ENCODE results near the gene TAF5. TPM values are rescaled to one million over a fixed set of nuclear protein-coding genes. Genes with fewer than 3 reads are reported as not detected.
"Not testable (repeated sequence)": the region's sequence is repeated elsewhere in the genome, so short reads cannot be mapped to it uniquely, and the experiment has no call there.

TAF5 gene
- total RNA-seq, result 1 to 10 TPM; 5.7 to 7.4 TPM
- 25.9 to 34.6 reads per million in 2 donors for total RNA-seq

- peaks cover 7% of the 10 kb centered on the region for H3K4me1 Mint-ChIP-seq
- peak within 1 kb of the TSS; percentile 93 for H3K27ac Mint-ChIP-seq
- H3K36me3 Mint-ChIP-seq (ENCODE audit: low read depth), result peaks cover 2% of the 10 kb centered on the region
- H3K4me3 Mint-ChIP-seq, result peak within 1 kb of the TSS; percentile 98
- H3K27me3 Mint-ChIP-seq, result no peaks in the 10 kb centered on the region
- DNase-seq, result peak; percentile 75 to 80 (median 79)
- H3K9me3 ChIP-seq (ENCODE audit: control insufficient read depth, low read length, poor library complexity, severe bottlenecking), result no peaks in the 10 kb centered on the region
- ATAC-seq, result peak; percentile 73
These were observed at the start of gene TAF5 for GRCh38 chr10:103367782-103368518. TAF5 (plus strand) TSS chr10:103367976; CDS start chr10:103367990, 14 bp downstream.

GRCh38 chr10:103327906-103328305 lies 39.9 kb upstream of the TAF5 start:
- no peaks in the 10 kb centered on the region for H3K36me3 Mint-ChIP-seq (ENCODE audit: low read depth)
- H3K27me3 Mint-ChIP-seq, result no peaks in the 10 kb centered on the region
- no peak overlapping the region for H3K27ac Mint-ChIP-seq
- no peaks in the 10 kb centered on the region for H3K4me1 Mint-ChIP-seq
- no peak for ATAC-seq
- no peak overlapping the region for H3K4me3 Mint-ChIP-seq
- H3K9me3 ChIP-seq (ENCODE audit: control insufficient read depth, low read length, poor library complexity, severe bottlenecking), result no peaks in the 10 kb centered on the region
- no peak for DNase-seq

GRCh38 chr10:103333934-103334520 lies 33.7 kb upstream of the TAF5 start:
- Mint-ChIP-seq H3K4me3 (no peak overlapping the region), H3K27me3 (no peaks in the 10 kb centered on the region), H3K4me1 (no peaks in the 10 kb centered on the region), H3K36me3 (ENCODE audit: low read depth) (peaks cover 2% of the 10 kb centered on the region), H3K27ac (no peak overlapping the region)
- DNase-seq (no peak), ATAC-seq (no peak)
- H3K9me3 ChIP-seq (ENCODE audit: control insufficient read depth, low read length, poor library complexity, severe bottlenecking), result no peaks in the 10 kb centered on the region

DNA sequence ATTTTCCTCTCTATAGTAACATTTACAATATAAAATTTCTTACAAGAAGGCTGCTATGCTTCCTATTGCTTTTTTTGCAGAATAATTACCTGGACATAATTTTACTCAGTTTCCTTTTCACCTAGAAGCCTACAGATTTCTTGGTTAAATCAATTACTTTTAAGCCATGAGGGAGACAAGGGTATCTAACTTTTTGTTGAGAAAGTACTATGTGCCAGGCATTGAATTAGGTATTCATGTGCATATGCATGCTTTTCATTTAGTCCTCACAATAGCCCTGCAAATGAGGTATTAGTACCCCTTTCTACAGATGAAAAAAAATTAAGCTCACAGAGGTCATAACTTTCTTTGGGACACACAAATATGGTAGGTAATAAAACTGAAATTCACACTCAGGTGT lies 33.2 kb upstream of the TAF5 start:
- Mint-ChIP-seq H3K36me3 (ENCODE audit: low read depth) (peaks cover 2% of the 10 kb centered on the region), H3K4me1 (no peaks in the 10 kb centered on the region), H3K27ac (no peak overlapping the region), H3K4me3 (no peak overlapping the region), H3K27me3 (no peaks in the 10 kb centered on the region)
- H3K9me3 ChIP-seq (ENCODE audit: control insufficient read depth, low read length, poor library complexity, severe bottlenecking), result no peaks in the 10 kb centered on the region
- DNase-seq (no peak), ATAC-seq (no peak)

- no peaks in the 10 kb centered on the region for H3K27me3 Mint-ChIP-seq
- ATAC-seq (no peak), DNase-seq (no peak)
- peaks cover 2% of the 10 kb centered on the region for H3K36me3 Mint-ChIP-seq (ENCODE audit: low read depth)
- H3K4me3 Mint-ChIP-seq, result no peak overlapping the region
- H3K9me3 ChIP-seq (ENCODE audit: control insufficient read depth, low read length, poor library complexity, severe bottlenecking), result no peaks in the 10 kb centered on the region
- no peak overlapping the region for H3K27ac Mint-ChIP-seq
- no peaks in the 10 kb centered on the region for H3K4me1 Mint-ChIP-seq
These were observed 31.4 kb upstream of the TAF5 start for GRCh38 chr10:103336370-103336769.

DNA sequence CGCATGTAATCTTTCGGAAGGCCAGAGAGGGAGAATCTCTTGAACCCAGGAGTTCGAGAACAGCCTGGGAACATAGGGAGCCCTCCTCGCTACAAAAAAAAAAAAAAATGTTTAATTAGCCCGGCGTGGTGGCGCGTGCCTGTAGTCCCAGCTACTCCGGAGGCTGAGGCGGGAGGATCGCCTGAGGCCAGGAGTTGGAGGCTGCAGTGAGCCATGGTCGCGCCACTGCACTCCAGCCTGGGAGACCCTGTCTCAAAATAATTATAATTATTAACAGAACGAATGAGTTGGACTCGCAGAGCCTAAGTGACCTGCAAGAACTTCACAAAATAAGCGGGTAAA lies 17.6 kb upstream of the TAF5 start:
- Mint-ChIP-seq H3K36me3 (ENCODE audit: low read depth) (no peaks in the 10 kb centered on the region), H3K4me3 (peak overlapping the region; percentile 93), H3K4me1 (peaks cover 5% of the 10 kb centered on the region), H3K27ac (peak overlapping the region; percentile 65), H3K27me3 (no peaks in the 10 kb centered on the region)
- ATAC-seq (no peak), DNase-seq (no peak)
- H3K9me3 ChIP-seq (ENCODE audit: control insufficient read depth, low read length, poor library complexity, severe bottlenecking), result no peaks in the 10 kb centered on the region

GRCh38 chr10:103350517-103351260 lies 17.1 kb upstream of the TAF5 start, which contains the start of gene PCGF6:
PCGF6 (minus strand) TSS chr10:103351140; CDS start chr10:103351066, 74 bp downstream.
- ATAC-seq (peak; percentile 87), DNase-seq (peak; percentile 49 to 59 (median 52))
- no peaks in the 10 kb centered on the region for H3K27me3 Mint-ChIP-seq
- H3K4me1 Mint-ChIP-seq, result peaks cover 5% of the 10 kb centered on the region
- peak within 1 kb of the TSS; percentile 93 for H3K4me3 Mint-ChIP-seq
- H3K36me3 Mint-ChIP-seq (ENCODE audit: low read depth), result no peaks in the 10 kb centered on the region
- peak within 1 kb of the TSS; percentile 65 for H3K27ac Mint-ChIP-seq
- no peaks in the 10 kb centered on the region for H3K9me3 ChIP-seq (ENCODE audit: control insufficient read depth, low read length, poor library complexity, severe bottlenecking)

- no peaks in the 10 kb centered on the region for H3K27me3 Mint-ChIP-seq
- no peak overlapping the region for H3K4me3 Mint-ChIP-seq
- H3K27ac Mint-ChIP-seq, result no peak overlapping the region
- H3K36me3 Mint-ChIP-seq (ENCODE audit: low read depth), result no peaks in the 10 kb centered on the region
- DNase-seq, result no peak
- H3K9me3 ChIP-seq (ENCODE audit: control insufficient read depth, low read length, poor library complexity, severe bottlenecking), result no peaks in the 10 kb centered on the region
- no peak for ATAC-seq
- H3K4me1 Mint-ChIP-seq, result peaks cover 5% of the 10 kb centered on the region
These were observed 14.5 kb upstream of the TAF5 start for GRCh38 chr10:103353281-103353680.

DNA sequence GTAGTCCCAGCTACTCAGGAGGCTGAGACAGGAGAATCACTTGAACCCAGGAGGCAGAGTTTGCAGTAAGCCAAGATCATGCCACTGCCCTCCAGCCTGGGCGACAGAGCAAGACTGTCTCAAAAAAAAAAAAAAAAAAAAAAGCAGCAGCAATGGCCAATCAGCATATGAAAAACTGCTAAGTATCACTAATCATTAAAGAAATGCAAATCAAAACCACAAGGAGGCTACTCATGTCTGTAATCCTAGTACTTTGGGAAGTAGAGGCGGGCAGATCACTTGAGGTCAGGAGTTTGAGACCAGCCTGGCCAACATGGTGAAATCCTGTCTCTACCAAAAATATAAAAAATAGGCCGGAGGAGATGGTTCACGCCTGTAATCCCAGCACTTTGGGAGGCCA lies 13.2 kb upstream of the TAF5 start:
- not testable (repeated sequence) for H3K27me3 Mint-ChIP-seq, ATAC-seq

GRCh38 chr10:103355906-103356599 lies 11.7 kb upstream of the TAF5 start:
- H3K9me3 ChIP-seq (ENCODE audit: control insufficient read depth, low read length, poor library complexity, severe bottlenecking), result no peaks in the 10 kb centered on the region
- no peak for ATAC-seq
- H3K4me1 Mint-ChIP-seq, result no peaks in the 10 kb centered on the region
- no peaks in the 10 kb centered on the region for H3K27me3 Mint-ChIP-seq
- no peak overlapping the region for H3K4me3 Mint-ChIP-seq
- no peak for DNase-seq
- no peak overlapping the region for H3K27ac Mint-ChIP-seq
- no peaks in the 10 kb centered on the region for H3K36me3 Mint-ChIP-seq (ENCODE audit: low read depth)

More for the DNA sequence above, 13.2 kb upstream of the TAF5 start:
- not testable (repeated sequence) for H3K27ac Mint-ChIP-seq; DNase-seq; H3K4me1 Mint-ChIP-seq; H3K9me3 ChIP-seq (ENCODE audit: control insufficient read depth, low read length, poor library complexity, severe bottlenecking); H3K4me3 Mint-ChIP-seq; H3K36me3 Mint-ChIP-seq (ENCODE audit: low read depth)

- DNase-seq; H3K36me3 Mint-ChIP-seq (ENCODE audit: low read depth); H3K9me3 ChIP-seq (ENCODE audit: control insufficient read depth, low read length, poor library complexity, severe bottlenecking); H3K27me3 Mint-ChIP-seq; H3K4me3 Mint-ChIP-seq; H3K27ac Mint-ChIP-seq; ATAC-seq; H3K4me1 Mint-ChIP-seq: not testable (repeated sequence)
These were observed 8.3 kb upstream of the TAF5 start for GRCh38 chr10:103359493-103359892.

GRCh38 chr10:103360791-103361190 lies 7.0 kb upstream of the TAF5 start:
- not testable (repeated sequence) for ATAC-seq; H3K4me3 Mint-ChIP-seq; H3K27ac Mint-ChIP-seq; H3K4me1 Mint-ChIP-seq; H3K27me3 Mint-ChIP-seq; H3K9me3 ChIP-seq (ENCODE audit: control insufficient read depth, low read length, poor library complexity, severe bottlenecking); H3K36me3 Mint-ChIP-seq (ENCODE audit: low read depth); DNase-seq

DNA sequence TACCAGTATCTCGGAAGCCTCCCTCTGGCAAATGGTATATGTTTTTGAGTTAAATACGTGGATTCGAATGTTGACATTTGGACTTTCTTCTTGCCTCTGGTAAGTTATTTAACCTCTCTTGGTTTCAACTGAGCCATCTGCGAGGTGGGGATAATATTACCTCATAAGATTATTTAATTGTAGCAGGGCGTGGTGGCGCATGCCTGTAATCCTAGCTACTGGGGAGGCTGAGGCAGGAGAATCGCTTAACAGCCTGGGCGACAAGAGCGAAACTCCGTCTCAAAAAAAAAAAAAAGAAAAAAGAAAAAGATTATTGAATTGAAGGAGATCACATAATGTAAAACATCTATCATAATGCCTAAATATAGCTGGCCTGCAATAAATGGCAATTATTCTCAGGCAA lies 396 bp upstream of the TAF5 start:
- Mint-ChIP-seq H3K4me1 (peaks cover 7% of the 10 kb centered on the region), H3K27me3 (no peaks in the 10 kb centered on the region), H3K4me3 (peak overlapping the region; percentile 98), H3K36me3 (ENCODE audit: low read depth) (peaks cover 2% of the 10 kb centered on the region), H3K27ac (peak overlapping the region; percentile 93)
- DNase-seq (no peak), ATAC-seq (no peak)
- no peaks in the 10 kb centered on the region for H3K9me3 ChIP-seq (ENCODE audit: control insufficient read depth, low read length, poor library complexity, severe bottlenecking)
